H9 (cell line): ENCODE measurements around the gene NCOA1. TPM values are rescaled to one million over a fixed set of nuclear protein-coding genes. Genes with fewer than 3 reads are reported as not detected.

ENCODE experiments used
- DNase-seq: peaks from one replicate; pipeline ENCODE4 v3.0.0-alpha.2; 2017
- H2AFZ ChIP-seq: one replicate; pipeline ENCODE4 v1.6.1; 2013; ENCODE audit warnings: mild to moderate bottlenecking, low read length, control low read depth, moderate library complexity
- H2AK5ac ChIP-seq: 2 replicates; pipeline ENCODE4 v1.6.1; 2013; ENCODE audit warnings: low read length, control low read depth, mixed read lengths; ENCODE audit not compliant: insufficient read length
- H2BK120ac ChIP-seq: one replicate; pipeline ENCODE4 v1.6.1; 2013; ENCODE audit warnings: low read depth, mild to moderate bottlenecking, low read length, control low read depth, inconsistent platforms; ENCODE audit not compliant: poor library complexity, severe bottlenecking
- H2BK12ac ChIP-seq: 2 replicates; pipeline ENCODE4 v1.6.1; 2013; ENCODE audit warnings: low read length, control low read depth, mixed read lengths, low read depth; ENCODE audit not compliant: insufficient read length
- H2BK15ac ChIP-seq: 2 replicates; pipeline ENCODE4 v1.6.1; 2013; ENCODE audit warnings: low read depth, low read length, control low read depth
- H2BK20ac ChIP-seq: one replicate; pipeline ENCODE4 v1.6.1; 2013; ENCODE audit warnings: low read depth, mild to moderate bottlenecking, low read length, control low read depth, inconsistent platforms; ENCODE audit not compliant: poor library complexity, severe bottlenecking
- H2BK5ac ChIP-seq: 2 replicates; pipeline ENCODE4 v1.6.1; 2013; ENCODE audit warnings: low read length, control low read depth, mixed read lengths; ENCODE audit not compliant: insufficient read length
- H3K14ac ChIP-seq: 2 replicates; pipeline ENCODE4 v1.6.1; 2013; ENCODE audit warnings: low read length, control low read depth; ENCODE audit not compliant: insufficient read depth
- H3K18ac ChIP-seq: 2 replicates; pipeline ENCODE4 v1.6.1; 2013; ENCODE audit warnings: low read depth, mild to moderate bottlenecking, mixed read lengths, low read length, control low read depth; ENCODE audit not compliant: insufficient read length
- H3K23ac ChIP-seq: 2 replicates; pipeline ENCODE4 v1.6.1; 2013; ENCODE audit warnings: low read length, control low read depth, mixed read lengths, low read depth; ENCODE audit not compliant: insufficient read length
- H3K23me2 ChIP-seq: 2 replicates; pipeline ENCODE4 v1.6.1; 2013; ENCODE audit warnings: low read depth, mild to moderate bottlenecking, mixed read lengths, low read length, control low read depth; ENCODE audit not compliant: insufficient read length, poor library complexity, severe bottlenecking
- H3K27ac ChIP-seq: 2 replicates; pipeline ENCODE4 v1.5.1; 2013; ENCODE audit warnings: low read length, control low read depth, mixed read lengths, low read depth; ENCODE audit not compliant: insufficient read length
- H3K27me3 ChIP-seq: 2 replicates; pipeline ENCODE4 v1.6.1; 2013; ENCODE audit warnings: low read length, control low read depth, inconsistent platforms; ENCODE audit not compliant: insufficient read depth
- H3K4ac ChIP-seq: 2 replicates; pipeline ENCODE4 v1.6.1; 2013; ENCODE audit warnings: low read depth, mild to moderate bottlenecking, control low read depth, inconsistent platforms, low read length, moderate library complexity
- H3K4me1 ChIP-seq: 2 replicates; pipeline ENCODE4 v1.6.1; 2013; ENCODE audit warnings: low read length, control low read depth, inconsistent platforms; ENCODE audit not compliant: insufficient read depth
- H3K4me2 ChIP-seq: 2 replicates; pipeline ENCODE4 v1.6.1; 2013; ENCODE audit warnings: low read length, control low read depth, mixed read lengths; ENCODE audit not compliant: insufficient read length, insufficient read depth
- H3K56ac ChIP-seq: 2 replicates; pipeline ENCODE4 v1.6.1; 2013; ENCODE audit warnings: low read depth, mild to moderate bottlenecking, mixed read lengths, low read length, control low read depth; ENCODE audit not compliant: insufficient read length
- H3K79me1 ChIP-seq: 2 replicates; pipeline ENCODE4 v1.6.1; 2013; ENCODE audit warnings: low read depth, mild to moderate bottlenecking, moderate library complexity, low read length, control low read depth, inconsistent platforms; ENCODE audit not compliant: insufficient read depth, poor library complexity, severe bottlenecking
- H3K79me2 ChIP-seq: 2 replicates; pipeline ENCODE4 v1.6.1; 2013; ENCODE audit warnings: low read length, control low read depth, inconsistent platforms; ENCODE audit not compliant: insufficient read depth
- H3K9ac ChIP-seq: 2 replicates; pipeline ENCODE4 v1.6.1; 2013; ENCODE audit warnings: low read length, control low read depth, mixed read lengths; ENCODE audit not compliant: insufficient read length; ENCODE audit errors: extremely low read depth
- H3K9me3 ChIP-seq: one replicate; pipeline ENCODE4 v1.6.1; 2013; ENCODE audit warnings: low read depth, low read length, inconsistent platforms; ENCODE audit not compliant: control insufficient read depth
- H3T11ph ChIP-seq: one replicate; pipeline ENCODE4 v1.6.1; 2013; ENCODE audit warnings: mild to moderate bottlenecking, low read length, control low read depth, inconsistent platforms
- H4K20me1 ChIP-seq: one replicate; pipeline ENCODE4 v1.6.1; 2013; ENCODE audit not compliant: control insufficient read depth, insufficient read length, insufficient read depth
- H4K5ac ChIP-seq: 2 replicates; pipeline ENCODE4 v1.6.1; 2013; ENCODE audit warnings: low read depth, mild to moderate bottlenecking, mixed read lengths, low read length, control low read depth; ENCODE audit not compliant: insufficient read length
- H4K8ac ChIP-seq: replicated peaks from 2 replicates; pipeline ENCODE4 v1.6.1; 2013; ENCODE audit warnings: low read length, control low read depth, mixed read lengths, low read depth; ENCODE audit not compliant: insufficient read length
- H4K91ac ChIP-seq: 2 replicates; pipeline ENCODE4 v1.6.1; 2013; ENCODE audit warnings: low read depth, mild to moderate bottlenecking, moderate library complexity, mixed read lengths, low read length, control low read depth; ENCODE audit not compliant: insufficient read length
- H3K27ac Mint-ChIP-seq, 3 experiments: 2 replicates in 2 of 3; 3 replicates in 1 of 3; pipeline ENCODE4 v1.8.0; 2020 to 2021; ENCODE audit warnings: mixed read lengths in 3 of 3, mild to moderate bottlenecking in 1 of 3, moderate library complexity in 1 of 3
- H3K27me3 Mint-ChIP-seq: 2 replicates; pipeline ENCODE4 v1.8.0; 2021; ENCODE audit warnings: low read depth, mild to moderate bottlenecking, moderate library complexity, mixed read lengths
- H3K36me3 Mint-ChIP-seq, 3 experiments: 2 replicates in 2 of 3; 3 replicates in 1 of 3; pipeline ENCODE4 v1.8.0; 2020 to 2021; ENCODE audit warnings: low read depth in 3 of 3, mixed read lengths in 3 of 3; ENCODE audit not compliant: insufficient read depth in 1 of 3
- H3K4me1 Mint-ChIP-seq, 2 experiments: 2 replicates each; pipeline ENCODE4 v1.8.0; 2020; ENCODE audit warnings: mixed read lengths in 2 of 2
- H3K4me3 Mint-ChIP-seq, 2 experiments: 2 replicates in 1 of 2; 3 replicates in 1 of 2; pipeline ENCODE4 v1.8.0; 2020 to 2021; ENCODE audit warnings: mild to moderate bottlenecking in 2 of 2, mixed read lengths in 2 of 2, moderate library complexity in 1 of 2
- H3K9me3 Mint-ChIP-seq, 2 experiments: 2 replicates in 1 of 2; 3 replicates in 1 of 2; pipeline ENCODE4 v1.8.0; 2020; ENCODE audit warnings: mild to moderate bottlenecking in 2 of 2, mixed read lengths in 2 of 2, moderate library complexity in 1 of 2
- CTCF ChIP-seq: fragments of 200-600 bp; sonication (generic); conservative IDR thresholded peaks from 3 replicates; pipeline ENCODE4 v1.8.0; 2021; ENCODE audit warnings: antibody characterized with exemption, mild to moderate bottlenecking
- total RNA-seq: library from RNA; stranded (reverse); gene quantifications from 2 replicates; pipeline ENCODE4 v1.2.1, GENCODE V29; 2021

Gene NCOA1
- total RNA-seq, 1 experiment from 2014 or later: 14.8 TPM

DNA sequence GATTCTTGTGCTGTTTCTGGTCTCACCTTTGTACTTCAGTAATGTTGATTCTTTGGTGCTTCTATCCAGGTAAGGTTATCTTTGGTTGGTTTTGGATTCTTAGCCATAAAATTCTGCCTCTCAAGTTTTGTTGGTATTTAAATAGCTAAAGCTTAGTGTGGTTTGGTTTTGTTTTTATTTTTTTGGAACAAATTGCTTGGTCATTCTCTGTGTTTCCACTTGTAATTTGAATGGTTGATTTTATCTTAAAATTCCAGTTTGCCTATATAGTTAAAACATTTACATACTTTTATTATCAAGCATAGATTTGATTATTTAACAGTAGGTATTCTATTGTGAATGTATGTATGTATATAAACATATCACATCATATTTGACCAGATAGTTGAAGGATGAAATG, 6.6 kb downstream of the NCOA1 start:
- Histone ChIP-seq H3K23me2 (no peaks in the 10 kb centered on the region), H2BK15ac (no peak overlapping the region), H2BK20ac (no peak overlapping the region), H2BK5ac (no peak overlapping the region), H3K27me3 (no peaks in the 10 kb centered on the region; the same call in 1 of the 2 replicates), H3K56ac (no peak overlapping the region), H3K4ac (no peak overlapping the region), H3K4me1 (peaks cover under 1% of the 10 kb centered on the region; the same call in 1 of the 2 replicates), H3K9me3 (no peaks in the 10 kb centered on the region), H4K20me1 (no peaks in the 10 kb centered on the region), H2AFZ (no peak overlapping the region), H2BK120ac (no peak overlapping the region), H2AK5ac (no peak overlapping the region), H3K23ac (no peak overlapping the region), H3K4me2 (no peak overlapping the region), H3K14ac (no peak overlapping the region), H3K79me2 (no peaks in the 10 kb centered on the region), H3K9ac (no peak overlapping the region), H4K8ac (no peak overlapping the region), H3K79me1 (peaks cover 3% of the 10 kb centered on the region), H3K27ac (no peak overlapping the region), H3K18ac (no peak overlapping the region), H3T11ph (no peak overlapping the region), H4K91ac (no peak overlapping the region), H4K5ac (no peak overlapping the region), H2BK12ac (no peak overlapping the region)
- no peak for DNase-seq
- H3K4me3 Mint-ChIP-seq: no peak overlapping the region
- TF ChIP-seq CTCF: no peak
- H3K9me3 Mint-ChIP-seq: no peaks in the 10 kb centered on the region
- no peaks in the 10 kb centered on the region for H3K36me3 Mint-ChIP-seq
- peaks cover 9% of the 10 kb centered on the region for H3K27me3 Mint-ChIP-seq
- H3K4me1 Mint-ChIP-seq: peaks cover 18 to 24% of the 10 kb centered on the region in 2 experiments
- H3K27ac Mint-ChIP-seq: no peak overlapping the region
